H9 (cell line): ENCODE results near the gene POLN. TPM values are rescaled to one million over a fixed set of nuclear protein-coding genes. Genes with fewer than 3 reads are reported as not detected.

ENCODE experiments used
- DNase-seq: peaks from one replicate; pipeline ENCODE4 v3.0.0-alpha.2; 2017
- H2AFZ ChIP-seq: one replicate; pipeline ENCODE4 v1.6.1; 2013; ENCODE audit warnings: mild to moderate bottlenecking, low read length, control low read depth, moderate library complexity
- H2AK5ac ChIP-seq: 2 replicates; pipeline ENCODE4 v1.6.1; 2013; ENCODE audit warnings: low read length, control low read depth, mixed read lengths; ENCODE audit not compliant: insufficient read length
- H2BK120ac ChIP-seq: one replicate; pipeline ENCODE4 v1.6.1; 2013; ENCODE audit warnings: low read depth, mild to moderate bottlenecking, low read length, control low read depth, inconsistent platforms; ENCODE audit not compliant: poor library complexity, severe bottlenecking
- H2BK12ac ChIP-seq: 2 replicates; pipeline ENCODE4 v1.6.1; 2013; ENCODE audit warnings: low read length, control low read depth, mixed read lengths, low read depth; ENCODE audit not compliant: insufficient read length
- H2BK15ac ChIP-seq: 2 replicates; pipeline ENCODE4 v1.6.1; 2013; ENCODE audit warnings: low read depth, low read length, control low read depth
- H2BK20ac ChIP-seq: one replicate; pipeline ENCODE4 v1.6.1; 2013; ENCODE audit warnings: low read depth, mild to moderate bottlenecking, low read length, control low read depth, inconsistent platforms; ENCODE audit not compliant: poor library complexity, severe bottlenecking
- H2BK5ac ChIP-seq: 2 replicates; pipeline ENCODE4 v1.6.1; 2013; ENCODE audit warnings: low read length, control low read depth, mixed read lengths; ENCODE audit not compliant: insufficient read length
- H3K14ac ChIP-seq: 2 replicates; pipeline ENCODE4 v1.6.1; 2013; ENCODE audit warnings: low read length, control low read depth; ENCODE audit not compliant: insufficient read depth
- H3K18ac ChIP-seq: 2 replicates; pipeline ENCODE4 v1.6.1; 2013; ENCODE audit warnings: low read depth, mild to moderate bottlenecking, mixed read lengths, low read length, control low read depth; ENCODE audit not compliant: insufficient read length
- H3K23ac ChIP-seq: 2 replicates; pipeline ENCODE4 v1.6.1; 2013; ENCODE audit warnings: low read length, control low read depth, mixed read lengths, low read depth; ENCODE audit not compliant: insufficient read length
- H3K23me2 ChIP-seq: 2 replicates; pipeline ENCODE4 v1.6.1; 2013; ENCODE audit warnings: low read depth, mild to moderate bottlenecking, mixed read lengths, low read length, control low read depth; ENCODE audit not compliant: insufficient read length, poor library complexity, severe bottlenecking
- H3K27ac ChIP-seq: 2 replicates; pipeline ENCODE4 v1.5.1; 2013; ENCODE audit warnings: low read length, control low read depth, mixed read lengths, low read depth; ENCODE audit not compliant: insufficient read length
- H3K27me3 ChIP-seq: 2 replicates; pipeline ENCODE4 v1.6.1; 2013; ENCODE audit warnings: low read length, control low read depth, inconsistent platforms; ENCODE audit not compliant: insufficient read depth
- H3K4ac ChIP-seq: 2 replicates; pipeline ENCODE4 v1.6.1; 2013; ENCODE audit warnings: low read depth, mild to moderate bottlenecking, control low read depth, inconsistent platforms, low read length, moderate library complexity
- H3K4me1 ChIP-seq: 2 replicates; pipeline ENCODE4 v1.6.1; 2013; ENCODE audit warnings: low read length, control low read depth, inconsistent platforms; ENCODE audit not compliant: insufficient read depth
- H3K4me2 ChIP-seq: 2 replicates; pipeline ENCODE4 v1.6.1; 2013; ENCODE audit warnings: low read length, control low read depth, mixed read lengths; ENCODE audit not compliant: insufficient read length, insufficient read depth
- H3K56ac ChIP-seq: 2 replicates; pipeline ENCODE4 v1.6.1; 2013; ENCODE audit warnings: low read depth, mild to moderate bottlenecking, mixed read lengths, low read length, control low read depth; ENCODE audit not compliant: insufficient read length
- H3K79me1 ChIP-seq: 2 replicates; pipeline ENCODE4 v1.6.1; 2013; ENCODE audit warnings: low read depth, mild to moderate bottlenecking, moderate library complexity, low read length, control low read depth, inconsistent platforms; ENCODE audit not compliant: insufficient read depth, poor library complexity, severe bottlenecking
- H3K79me2 ChIP-seq: 2 replicates; pipeline ENCODE4 v1.6.1; 2013; ENCODE audit warnings: low read length, control low read depth, inconsistent platforms; ENCODE audit not compliant: insufficient read depth
- H3K9ac ChIP-seq: 2 replicates; pipeline ENCODE4 v1.6.1; 2013; ENCODE audit warnings: low read length, control low read depth, mixed read lengths; ENCODE audit not compliant: insufficient read length; ENCODE audit errors: extremely low read depth
- H3K9me3 ChIP-seq: one replicate; pipeline ENCODE4 v1.6.1; 2013; ENCODE audit warnings: low read depth, low read length, inconsistent platforms; ENCODE audit not compliant: control insufficient read depth
- H3T11ph ChIP-seq: one replicate; pipeline ENCODE4 v1.6.1; 2013; ENCODE audit warnings: mild to moderate bottlenecking, low read length, control low read depth, inconsistent platforms
- H4K20me1 ChIP-seq: one replicate; pipeline ENCODE4 v1.6.1; 2013; ENCODE audit not compliant: control insufficient read depth, insufficient read length, insufficient read depth
- H4K5ac ChIP-seq: 2 replicates; pipeline ENCODE4 v1.6.1; 2013; ENCODE audit warnings: low read depth, mild to moderate bottlenecking, mixed read lengths, low read length, control low read depth; ENCODE audit not compliant: insufficient read length
- H4K8ac ChIP-seq: replicated peaks from 2 replicates; pipeline ENCODE4 v1.6.1; 2013; ENCODE audit warnings: low read length, control low read depth, mixed read lengths, low read depth; ENCODE audit not compliant: insufficient read length
- H4K91ac ChIP-seq: 2 replicates; pipeline ENCODE4 v1.6.1; 2013; ENCODE audit warnings: low read depth, mild to moderate bottlenecking, moderate library complexity, mixed read lengths, low read length, control low read depth; ENCODE audit not compliant: insufficient read length
- H3K27ac Mint-ChIP-seq, 3 experiments: 2 replicates in 2 of 3; 3 replicates in 1 of 3; pipeline ENCODE4 v1.8.0; 2020 to 2021; ENCODE audit warnings: mixed read lengths in 3 of 3, mild to moderate bottlenecking in 1 of 3, moderate library complexity in 1 of 3
- H3K27me3 Mint-ChIP-seq: 2 replicates; pipeline ENCODE4 v1.8.0; 2021; ENCODE audit warnings: low read depth, mild to moderate bottlenecking, moderate library complexity, mixed read lengths
- H3K36me3 Mint-ChIP-seq, 3 experiments: 2 replicates in 2 of 3; 3 replicates in 1 of 3; pipeline ENCODE4 v1.8.0; 2020 to 2021; ENCODE audit warnings: low read depth in 3 of 3, mixed read lengths in 3 of 3; ENCODE audit not compliant: insufficient read depth in 1 of 3
- H3K4me1 Mint-ChIP-seq, 2 experiments: 2 replicates each; pipeline ENCODE4 v1.8.0; 2020; ENCODE audit warnings: mixed read lengths in 2 of 2
- H3K4me3 Mint-ChIP-seq, 2 experiments: 2 replicates in 1 of 2; 3 replicates in 1 of 2; pipeline ENCODE4 v1.8.0; 2020 to 2021; ENCODE audit warnings: mild to moderate bottlenecking in 2 of 2, mixed read lengths in 2 of 2, moderate library complexity in 1 of 2
- H3K9me3 Mint-ChIP-seq, 2 experiments: 2 replicates in 1 of 2; 3 replicates in 1 of 2; pipeline ENCODE4 v1.8.0; 2020; ENCODE audit warnings: mild to moderate bottlenecking in 2 of 2, mixed read lengths in 2 of 2, moderate library complexity in 1 of 2
- CTCF ChIP-seq: fragments of 200-600 bp; sonication (generic); conservative IDR thresholded peaks from 3 replicates; pipeline ENCODE4 v1.8.0; 2021; ENCODE audit warnings: antibody characterized with exemption, mild to moderate bottlenecking
- WGBS: extraction: QIAGEN DNeasy Blood & Tissue Kit; methylation state at CpG from one replicate; pipeline ENCODE4 v1.1.7; 2013; ENCODE audit warnings: missing lambda C conversion rate, low lambda C conversion rate, mixed read lengths; ENCODE audit not compliant: insufficient read length; ENCODE audit errors: extremely low coverage; 5-methylcytosine and 5-hydroxymethylcytosine counted together
- total RNA-seq: library from RNA; stranded (reverse); gene quantifications from 2 replicates; pipeline ENCODE4 v1.2.1, GENCODE V29; 2021

POLN gene
- total RNA-seq, 1 experiment from 2014 or later, result 0.74 TPM

DNA sequence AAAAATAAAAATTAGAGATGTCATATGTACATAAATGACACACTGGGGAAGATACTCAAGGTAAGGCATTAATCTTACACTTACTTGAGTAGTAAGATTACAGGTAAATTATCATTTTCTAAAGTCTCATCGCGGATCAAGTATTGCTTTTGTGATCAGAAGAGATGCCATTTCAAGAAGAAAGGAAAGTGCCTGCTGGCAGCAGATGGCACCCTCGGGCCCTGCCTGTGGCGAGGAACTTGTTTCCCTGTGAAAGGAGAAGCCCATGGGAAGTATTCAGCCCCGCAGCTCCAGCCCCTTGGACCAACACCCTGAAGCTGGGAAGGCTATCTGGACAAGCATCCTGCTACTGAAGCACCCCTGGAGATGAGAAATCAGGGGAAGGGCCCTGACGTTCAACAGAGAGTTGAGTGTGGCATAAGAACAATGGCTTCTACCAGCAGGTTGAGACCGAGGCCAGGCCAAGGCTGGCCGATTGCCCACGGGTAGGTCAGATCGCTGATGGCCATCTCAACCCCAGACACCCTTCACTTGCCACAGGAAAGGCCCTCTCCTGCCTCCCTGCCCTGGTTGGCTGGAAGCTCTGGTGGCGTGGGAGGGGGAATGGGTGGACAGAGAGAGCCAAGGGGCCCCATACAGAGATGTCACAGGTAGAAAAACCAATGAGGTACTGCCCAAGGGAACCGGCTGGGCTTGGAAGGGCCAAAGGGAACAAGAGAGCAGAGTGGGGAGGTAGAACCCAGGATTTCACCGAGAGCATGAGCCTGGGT is 38.8 kb upstream of the POLN start:
- no peak overlapping the region for H3K56ac ChIP-seq
- no peak overlapping the region for H3K9ac ChIP-seq
- no peak overlapping the region for H2BK5ac ChIP-seq
- no peak overlapping the region for H3K4me2 ChIP-seq
- no peaks in the 10 kb centered on the region; a peak in 1 of 4 replicates for H3K4me1 Mint-ChIP-seq
- H3K4me1 ChIP-seq, result no peaks in the 10 kb centered on the region
- H3K9me3 ChIP-seq, result no peaks in the 10 kb centered on the region
- WGBS, result no CpG with 5 or more reads among the region's 13 CpGs
- H3K79me1 ChIP-seq, result no peaks in the 10 kb centered on the region
- no peak overlapping the region; the same call in 1 of the 2 replicates for H2BK15ac ChIP-seq
- H3K14ac ChIP-seq, result no peak overlapping the region
- H2BK12ac ChIP-seq, result no peak overlapping the region
- H2BK120ac ChIP-seq, result no peak overlapping the region
- H3K79me2 ChIP-seq, result no peaks in the 10 kb centered on the region
- no peaks in the 10 kb centered on the region; a peak in 1 of 7 replicates for H3K36me3 Mint-ChIP-seq
- no peak overlapping the region for H4K5ac ChIP-seq
- H4K91ac ChIP-seq, result no peak overlapping the region
- no peak overlapping the region for H3K27ac ChIP-seq
- H3K23me2 ChIP-seq, result no peaks in the 10 kb centered on the region
- H3K27ac Mint-ChIP-seq, result no peak overlapping the region
- no peak for TF ChIP-seq CTCF
- H3K27me3 Mint-ChIP-seq, result peaks cover 3% of the 10 kb centered on the region
- H3K23ac ChIP-seq, result no peak overlapping the region
- no peak overlapping the region for H3K4me3 Mint-ChIP-seq
- no peak overlapping the region for H2AK5ac ChIP-seq
- H2BK20ac ChIP-seq, result no peak overlapping the region
- no peaks in the 10 kb centered on the region for H3K9me3 Mint-ChIP-seq
- no peaks in the 10 kb centered on the region for H4K20me1 ChIP-seq
- H3K4ac ChIP-seq, result no peak overlapping the region
- no peak overlapping the region for H2AFZ ChIP-seq
- no peak overlapping the region for H3K18ac ChIP-seq
- H3K27me3 ChIP-seq, result no peaks in the 10 kb centered on the region
- no peak overlapping the region for H4K8ac ChIP-seq
- no peak overlapping the region for H3T11ph ChIP-seq
- no peak for DNase-seq
